Measurements from ENCODE around the gene SETBP1.

DNA sequence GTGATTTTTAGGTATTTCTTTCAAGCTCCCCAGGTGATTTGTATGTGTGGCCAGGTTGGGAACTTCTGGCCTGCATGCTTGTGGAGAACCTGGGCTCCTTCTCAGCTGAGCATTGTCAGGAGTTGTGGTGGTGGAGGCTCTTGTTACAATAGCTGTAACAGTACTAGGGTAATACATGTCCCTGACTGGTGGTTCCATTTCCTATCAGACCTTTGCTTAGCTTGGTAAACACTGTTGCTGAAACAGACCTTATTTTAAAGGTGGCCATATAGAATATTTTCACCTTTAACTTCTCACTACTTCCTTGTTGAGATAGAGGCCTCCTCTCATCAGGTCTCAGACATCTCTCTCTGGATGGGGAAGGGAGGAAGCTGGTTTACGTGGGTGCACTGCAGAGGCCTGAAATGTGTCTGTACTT is 79.2 kb downstream of the SETBP1 start:
- TF ChIP-seq CTCF (conservative IDR thresholded peaks at IDR 0.05 in 1 of 2, IDR thresholded peaks at IDR 0.05 in 1 of 2; ENCODE audit: extremely low read depth in 1 of 2, insufficient read depth in 1 of 2, low read depth in 1 of 2, low read length in 2 of 2): no peak
- TF ChIP-seq EZH2 (IDR thresholded peaks at IDR 0.05; ENCODE audit: borderline replicate concordance, low read length): no peak
